HCT116 (cell line): ENCODE results near the gene ATP7B. TPM values are rescaled to one million over a fixed set of nuclear protein-coding genes. Genes with fewer than 3 reads are reported as not detected.

ENCODE experiments used
- ATAC-seq: fragments of 200-7000 bp; cut with Tn5 transposase; 2 replicates; pipeline ENCODE4 v1.9.1; 2020; ENCODE audit warnings: mild to moderate bottlenecking, moderate library complexity
- BruUV-seq: library from RNA; stranded (reverse); fragments of 400-500 nt; replicated peaks from 2 replicates; lab custom pipeline; 2021; lab: Mats Ljungman, UMichigan
- CTCF ChIA-PET: fragments of 300-600 bp; sonication (Branson Sonifier 250); formaldehyde crosslinking; loops from one replicate; lab custom pipeline; 2021; ENCODE audit warnings: antibody characterized with exemption; lab: Charles Lee
- POLR2A ChIA-PET: fragments of 300-600, 350-600 bp; sonication (Branson Sonifier 250); formaldehyde crosslinking; loops from one replicate; lab custom pipeline; 2021; ENCODE audit warnings: antibody characterized with exemption; lab: Charles Lee
- RAD21 ChIA-PET, 2 experiments: fragments of 300-600 bp; sonication (Branson Sonifier 250); formaldehyde crosslinking; loops; one replicate each; lab custom pipeline; 2023; ENCODE audit warnings: low total read pairs in 2 of 2; ENCODE audit not compliant: uncharacterized antibody in 2 of 2, unreplicated experiment in 2 of 2, low non-redundant PET in 1 of 2; lab: Charles Lee
- DNase-seq: peaks from one replicate; pipeline ENCODE4 v3.0.0-alpha.2; 2010; ENCODE audit warnings: low read depth, low spot score
- H2AFZ ChIP-seq: fragments of 200-600 bp; shearing (Covaris generic), sonication (generic); 2 replicates; pipeline ENCODE4 v1.6.1; 2017; ENCODE audit warnings: low read depth, mixed run types, mixed read lengths, antibody characterized with exemption, low read length; ENCODE audit not compliant: poor library complexity, severe bottlenecking
- H3K27ac ChIP-seq: 2 replicates; pipeline ENCODE4 v1.5.1; 2012; ENCODE audit warnings: low read depth, low read length
- H3K27me3 ChIP-seq: fragments of 200-600 bp; sonication (generic); 2 replicates; pipeline ENCODE4 v1.6.1; 2016; ENCODE audit warnings: mixed run types, low read length, mixed read lengths; ENCODE audit not compliant: insufficient read depth
- H3K36me3 ChIP-seq, 2 experiments: fragments of 200-500 bp in 1 of 2; fragments of 200-600 bp in 1 of 2; sonication (Bioruptor generic) in 1 of 2; sonication (generic) in 1 of 2; 2 replicates each; pipeline versions ENCODE4 v1.5.1 to v1.6.1; 2014 to 2016; ENCODE audit warnings: low read length in 2 of 2, inconsistent platforms in 1 of 2, mixed read lengths in 1 of 2, mixed run types in 1 of 2; ENCODE audit not compliant: insufficient read depth in 2 of 2, control insufficient read depth in 1 of 2
- H3K4me1 ChIP-seq, 2 experiments: fragments of 200-600 bp in 1 of 2; sonication (generic) in 1 of 2; 2 replicates each; pipeline versions ENCODE4 v1.5.1 to v1.6.1; 2012 to 2017; ENCODE audit warnings: low read length in 2 of 2, inconsistent platforms in 1 of 2, mild to moderate bottlenecking in 1 of 2, mixed read lengths in 1 of 2, mixed run types in 1 of 2, moderate library complexity in 1 of 2; ENCODE audit not compliant: insufficient read depth in 2 of 2, control insufficient read depth in 1 of 2
- H3K4me2 ChIP-seq: fragments of 200-600 bp; sonication (generic); 2 replicates; pipeline ENCODE4 v1.6.1; 2017; ENCODE audit warnings: mixed run types, low read length, mixed read lengths
- H3K4me3 ChIP-seq, 2 experiments: fragments of 200-600 bp in 1 of 2; sonication (generic) in 1 of 2; replicated peaks in 1 of 2; 2 replicates each; pipeline ENCODE4 v1.5.1; 2011 to 2016; ENCODE audit warnings: low read length in 2 of 2, control low read depth in 1 of 2, low read depth in 1 of 2, mild to moderate bottlenecking in 1 of 2, mixed read lengths in 1 of 2, mixed run types in 1 of 2
- H3K79me2 ChIP-seq: fragments of 200-600 bp; sonication (generic); 2 replicates; pipeline ENCODE4 v1.6.1; 2017; ENCODE audit warnings: mild to moderate bottlenecking, mixed run types, low read length, moderate library complexity, mixed read lengths; ENCODE audit not compliant: insufficient read depth
- H3K9ac ChIP-seq: fragments of 200-600 bp; sonication (generic); 2 replicates; pipeline ENCODE4 v1.6.1; 2016; ENCODE audit warnings: low read length, mixed read lengths
- H3K9me2 ChIP-seq: fragments of 200-600 bp; sonication (generic), shearing (Covaris generic); 2 replicates; pipeline ENCODE4 v1.6.1; 2017; ENCODE audit warnings: mixed run types, mild to moderate bottlenecking, moderate library complexity; ENCODE audit not compliant: insufficient read depth
- H3K9me3 ChIP-seq, 2 experiments: fragments of 200-500 bp in 1 of 2; fragments of 200-600 bp in 1 of 2; sonication (Bioruptor generic) in 1 of 2; sonication (generic) in 1 of 2; 2 replicates each; pipeline ENCODE4 v1.6.1; 2014 to 2017; ENCODE audit warnings: low read length in 2 of 2, mixed read lengths in 2 of 2, inconsistent platforms in 1 of 2, low read depth in 1 of 2, mild to moderate bottlenecking in 1 of 2, mixed run types in 1 of 2, moderate library complexity in 1 of 2; ENCODE audit not compliant: control insufficient read depth in 1 of 2, insufficient read depth in 1 of 2
- H4K20me1 ChIP-seq: fragments of 200-600 bp; sonication (generic), shearing (Covaris generic); 2 replicates; pipeline ENCODE4 v1.6.1; 2017; ENCODE audit warnings: mixed run types, mild to moderate bottlenecking, moderate library complexity; ENCODE audit not compliant: insufficient read depth
- CBX3 ChIP-seq: IDR thresholded peaks from 2 replicates; pipeline ENCODE4 v1.6.1; 2012; ENCODE audit warnings: low read depth
- CTCF ChIP-seq, 3 experiments: fragments of 200-600 bp in 1 of 3; sonication (generic) in 1 of 3; IDR thresholded peaks in 2 of 3; conservative IDR thresholded peaks in 1 of 3; 2 replicates each; pipeline ENCODE4 v1.5.1; 2012 to 2017; ENCODE audit warnings: low read depth in 2 of 3, low read length in 2 of 3, antibody characterized with exemption in 1 of 3, borderline replicate concordance in 1 of 3, control low read depth in 1 of 3, mild to moderate bottlenecking in 1 of 3, mixed read lengths in 1 of 3, mixed run types in 1 of 3, moderate library complexity in 1 of 3; ENCODE audit not compliant: insufficient read depth in 1 of 3
- ELF1 ChIP-seq: IDR thresholded peaks from 2 replicates; pipeline ENCODE4 v1.6.1; 2012; ENCODE audit warnings: low read depth, borderline replicate concordance
- EZH2phosphoT487 ChIP-seq: fragments of 200-600 bp; IDR thresholded peaks from 2 replicates; pipeline ENCODE4 v1.6.1; 2018; ENCODE audit warnings: antibody characterized with exemption, borderline replicate concordance
- JUND ChIP-seq: IDR thresholded peaks from 2 replicates; pipeline ENCODE4 v1.6.1; 2012
- MAX ChIP-seq: IDR thresholded peaks from 2 replicates; pipeline ENCODE4 v1.6.1; 2012
- POLR2AphosphoS5 ChIP-seq: IDR thresholded peaks from 2 replicates; pipeline ENCODE4 v1.6.1; 2011; ENCODE audit warnings: mild to moderate bottlenecking, low read depth, low read length, moderate library complexity
- RAD21 ChIP-seq: IDR thresholded peaks from 2 replicates; pipeline ENCODE4 v1.6.1; 2012; ENCODE audit warnings: low read depth, mild to moderate bottlenecking
- REST ChIP-seq: IDR thresholded peaks from 2 replicates; pipeline ENCODE4 v1.6.1; 2012; ENCODE audit warnings: low read depth
- SIN3A ChIP-seq: IDR thresholded peaks from 2 replicates; pipeline ENCODE4 v1.6.1; 2012; ENCODE audit warnings: low read depth
- SP1 ChIP-seq: IDR thresholded peaks from 2 replicates; pipeline ENCODE4 v1.6.1; 2012; ENCODE audit warnings: low read depth
- SRF ChIP-seq: IDR thresholded peaks from 2 replicates; pipeline ENCODE4 v1.6.1; 2012; ENCODE audit warnings: low read depth
- TCF7L2 ChIP-seq: IDR thresholded peaks from 2 replicates; pipeline ENCODE4 v1.7.0; 2011; ENCODE audit warnings: borderline replicate concordance, inconsistent platforms; ENCODE audit not compliant: insufficient read depth, insufficient read length; ENCODE audit errors: extremely low read depth
- YY1 ChIP-seq: IDR thresholded peaks from 2 replicates; pipeline ENCODE4 v1.6.1; 2011; ENCODE audit warnings: low read length, low read depth, moderate library complexity, mild to moderate bottlenecking; ENCODE audit not compliant: insufficient replicate concordance; ENCODE audit errors: extremely low read depth
- ZBTB33 ChIP-seq: IDR thresholded peaks from 2 replicates; pipeline ENCODE4 v1.6.1; 2011; ENCODE audit warnings: mild to moderate bottlenecking, low read length, moderate library complexity; ENCODE audit not compliant: insufficient replicate concordance; ENCODE audit errors: extremely low read depth
- ZFX ChIP-seq: fragments of 450-650 bp; IDR thresholded peaks from 2 replicates; pipeline ENCODE4 v1.6.1; 2017
- intact Hi-C: fragments of 100-400 bp; cut with micrococcal nuclease; formaldehyde crosslinking; loops from 2 replicates; pipeline ENCODE4 v1.10.0; 2022
- total RNA-seq: library from RNA; stranded (reverse); gene quantifications from one replicate; pipeline ENCODE4 v1.2.1, GENCODE V29; 2021; ENCODE audit not compliant: unreplicated experiment

ATP7B gene
- total RNA-seq, 1 experiment from 2014 or later, result 10.3 TPM

GRCh38 chr13:52025475-52026245 lies 14.4 kb upstream of the ATP7B start:
- ChIA-PET RAD21 (no interaction called here), CTCF (no interaction called here), POLR2A (no interaction called here)
- Histone ChIP-seq H2AFZ (no peak overlapping the region), H3K79me2 (peaks cover 7% of the 10 kb centered on the region; the same call in 1 of the 2 replicates), H3K4me2 (no peak overlapping the region), H3K4me3 (no peak overlapping the region), H4K20me1 (no peaks in the 10 kb centered on the region), H3K9ac (no peak overlapping the region), H3K27me3 (no peaks in the 10 kb centered on the region), H3K36me3 (peaks cover 15% of the 10 kb centered on the region in 2 experiments; a peak in 3 of 4 replicates), H3K9me3 (no peaks in the 10 kb centered on the region), H3K9me2 (no peaks in the 10 kb centered on the region), H3K27ac (no peak overlapping the region), H3K4me1 (no peaks in the 10 kb centered on the region)
- ATAC-seq (0 out of 2 replicates have a peak, but pooled peaks have one; percentile 32), DNase-seq (no peak)
- intact Hi-C loops, result no loop called here
- BruUV-seq, result no TSS peak
- TF ChIP-seq SIN3A, result no peak
- TF ChIP-seq POLR2AphosphoS5, result no peak
- no peak for TF ChIP-seq YY1
- no peak for TF ChIP-seq EZH2phosphoT487
- TF ChIP-seq CTCF (IDR thresholded peaks at IDR 0.05 in 2 of 3, conservative IDR thresholded peaks at IDR 0.05 in 1 of 3; ENCODE audit: borderline replicate concordance in 1 of 3, insufficient read depth in 1 of 3, low read depth in 2 of 3, low read length in 2 of 3), result no peak
- TF ChIP-seq CBX3, result no peak
- no peak for TF ChIP-seq TCF7L2
- TF ChIP-seq SP1, result no peak
- no peak for TF ChIP-seq MAX
- TF ChIP-seq REST, result no peak
- no peak for TF ChIP-seq RAD21
- TF ChIP-seq ZBTB33, result no peak
- TF ChIP-seq ZFX, result no peak
- TF ChIP-seq JUND, result no peak
- TF ChIP-seq SRF, result no peak
- TF ChIP-seq ELF1, result no peak
